HG03378 (cell line): ENCODE data around the gene CDK5RAP3.
"Not testable (repeated sequence)": the region's sequence is repeated elsewhere in the genome, so short reads cannot be mapped to it uniquely, and the experiment has no call there.

Experiments used
- ATAC-seq: cut with Tn5 transposase; IDR thresholded peaks from one replicate; pipeline ENCODE4 v1.9.1; 2021; ENCODE audit warnings: mild to moderate bottlenecking, moderate library complexity; ENCODE audit not compliant: unreplicated experiment

Gene CDK5RAP3

DNA sequence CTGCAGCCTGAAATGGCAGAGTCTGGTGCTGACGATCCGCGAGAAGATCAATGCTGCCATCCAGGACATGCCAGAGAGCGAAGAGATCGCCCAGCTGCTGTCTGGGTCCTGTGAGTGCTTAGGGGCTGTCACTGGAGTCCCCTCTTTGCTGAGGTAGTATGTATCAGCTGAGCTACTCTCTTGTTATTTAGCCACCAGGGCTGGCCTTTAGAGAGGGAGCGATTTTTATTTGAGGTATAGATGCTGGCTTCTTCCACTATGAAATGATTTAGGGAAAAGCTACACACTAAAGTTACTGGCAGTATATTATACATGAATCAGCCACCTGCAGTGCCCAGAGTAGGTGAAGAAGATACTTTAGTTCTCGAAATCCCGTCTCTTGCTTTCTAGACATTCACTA, 2.6 kb downstream of the CDK5RAP3 start:
- no peak for ATAC-seq

DNA sequence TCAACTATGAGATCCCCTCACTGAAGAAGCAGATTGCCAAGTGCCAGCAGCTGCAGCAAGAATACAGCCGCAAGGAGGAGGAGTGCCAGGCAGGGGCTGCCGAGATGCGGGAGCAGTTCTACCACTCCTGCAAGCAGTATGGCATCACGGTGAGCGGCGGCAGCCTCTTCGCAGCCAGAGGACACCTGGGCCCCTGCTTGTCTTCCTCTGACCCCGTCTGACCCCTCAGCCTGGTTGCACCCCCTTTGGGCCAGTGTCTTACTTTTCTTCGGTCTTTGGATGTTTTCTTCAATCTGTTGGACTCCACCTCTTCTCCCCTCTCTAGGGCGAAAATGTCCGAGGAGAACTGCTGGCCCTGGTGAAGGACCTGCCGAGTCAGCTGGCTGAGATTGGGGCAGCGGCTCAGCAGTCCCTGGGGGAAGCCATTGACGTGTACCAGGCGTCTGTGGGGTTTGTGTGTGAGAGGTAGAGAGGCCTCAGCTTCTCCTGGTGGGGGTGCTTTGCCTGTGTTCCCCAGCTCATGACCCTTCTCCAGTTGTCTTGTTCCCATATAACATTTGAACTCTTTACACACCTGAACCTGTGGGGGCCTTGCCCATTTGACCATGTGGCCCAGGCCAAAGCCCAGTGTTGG, 4.4 kb downstream of the CDK5RAP3 start:
- ATAC-seq = no peak

DNA sequence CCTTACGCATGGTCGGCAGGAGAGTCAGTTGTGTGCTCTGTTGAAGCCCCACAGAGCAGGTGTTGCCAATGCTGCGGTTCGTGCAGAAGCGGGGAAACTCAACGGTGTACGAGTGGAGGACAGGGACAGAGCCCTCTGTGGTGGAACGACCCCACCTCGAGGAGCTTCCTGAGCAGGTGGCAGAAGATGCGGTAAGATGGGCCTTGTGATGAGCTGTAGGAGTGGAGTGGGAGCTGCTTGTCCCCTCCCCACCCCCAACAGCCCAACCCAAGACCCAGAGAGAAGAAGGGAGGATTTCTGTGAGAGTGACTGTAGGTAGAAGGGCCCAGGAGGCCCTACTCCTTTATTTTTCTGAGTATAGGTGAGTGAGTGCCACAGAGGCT, 4.9 kb downstream of the CDK5RAP3 start:
- no peak for ATAC-seq

DNA sequence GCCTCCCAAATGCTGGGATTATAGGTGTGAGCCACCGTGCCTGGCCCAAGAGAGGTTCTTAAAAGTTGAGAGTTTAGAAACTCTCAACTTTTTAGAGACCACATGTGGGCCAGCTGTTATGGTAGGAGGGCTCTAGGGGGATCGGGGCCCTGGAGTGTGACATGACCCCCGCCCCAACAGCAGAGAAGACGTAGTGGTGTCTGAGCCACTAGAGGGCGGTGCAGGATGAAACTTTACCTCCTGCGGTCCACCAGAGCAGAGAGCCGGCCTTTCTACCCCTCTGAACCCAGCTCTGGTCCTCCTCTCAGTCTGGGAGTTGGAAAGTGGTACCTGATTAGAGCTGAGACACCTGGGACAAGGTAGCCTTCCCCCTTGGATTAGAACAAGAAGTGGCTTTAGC, 7.4 kb downstream of the CDK5RAP3 start:
- no peak for ATAC-seq

DNA sequence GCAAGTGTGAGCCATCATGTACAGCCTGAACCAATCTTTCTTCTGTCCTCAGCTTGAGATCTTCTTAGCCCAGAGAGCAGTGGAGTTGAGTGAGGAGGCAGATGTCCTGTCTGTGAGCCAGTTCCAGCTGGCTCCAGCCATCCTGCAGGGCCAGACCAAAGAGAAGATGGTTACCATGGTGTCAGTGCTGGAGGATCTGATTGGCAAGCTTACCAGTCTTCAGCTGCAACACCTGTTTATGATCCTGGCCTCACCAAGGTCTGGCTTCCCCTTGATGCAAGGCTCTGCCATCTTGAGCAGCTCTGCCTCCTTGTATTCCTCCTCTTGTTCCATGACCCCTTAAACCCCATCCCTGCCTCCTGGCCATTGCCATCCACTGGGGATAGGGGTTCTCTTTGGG, 9.6 kb downstream of the CDK5RAP3 start:
- no peak for ATAC-seq

DNA sequence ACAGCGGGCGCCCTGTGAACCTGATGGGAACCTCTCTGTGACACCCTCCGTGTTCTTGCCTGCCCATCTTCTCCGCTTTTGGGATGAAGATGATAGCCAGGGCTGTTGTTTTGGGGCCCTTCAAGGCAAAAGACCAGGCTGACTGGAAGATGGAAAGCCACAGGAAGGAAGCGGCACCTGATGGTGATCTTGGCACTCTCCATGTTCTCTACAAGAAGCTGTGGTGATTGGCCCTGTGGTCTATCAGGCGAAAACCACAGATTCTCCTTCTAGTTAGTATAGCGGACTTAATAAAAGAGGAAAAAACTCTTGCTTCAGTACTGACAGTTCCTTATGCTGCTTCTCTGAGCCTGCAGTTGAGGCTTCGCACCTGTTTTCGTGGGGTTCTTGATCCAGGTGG, 10.5 kb downstream of the CDK5RAP3 start:
- no peak for ATAC-seq

DNA sequence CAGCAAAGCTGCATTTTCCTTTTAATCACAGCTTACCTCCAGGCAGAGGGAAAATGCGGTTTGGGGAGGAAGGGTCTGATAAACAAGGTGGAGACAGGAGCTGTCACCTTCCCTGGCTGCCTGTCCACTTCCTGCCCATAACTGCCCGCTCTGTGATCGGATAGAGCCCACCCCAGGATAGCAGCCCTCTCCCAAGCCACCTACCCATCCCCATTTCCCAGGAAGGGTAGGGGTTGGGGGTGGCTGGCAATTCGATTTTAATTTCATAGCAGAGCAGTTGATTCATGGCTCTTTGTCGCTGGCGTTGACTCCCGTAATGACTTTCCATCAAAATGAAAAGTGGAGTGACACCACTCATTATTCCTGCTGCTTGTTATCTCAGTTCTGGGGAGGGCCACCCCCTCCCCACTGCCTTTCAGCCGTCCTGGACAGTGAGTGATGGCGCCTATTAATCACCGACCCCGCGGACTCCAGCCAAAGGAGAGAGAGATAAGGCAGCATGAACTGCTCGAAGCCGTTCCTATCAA, 11.2 kb downstream of the CDK5RAP3 start:
- ATAC-seq = no peak

DNA sequence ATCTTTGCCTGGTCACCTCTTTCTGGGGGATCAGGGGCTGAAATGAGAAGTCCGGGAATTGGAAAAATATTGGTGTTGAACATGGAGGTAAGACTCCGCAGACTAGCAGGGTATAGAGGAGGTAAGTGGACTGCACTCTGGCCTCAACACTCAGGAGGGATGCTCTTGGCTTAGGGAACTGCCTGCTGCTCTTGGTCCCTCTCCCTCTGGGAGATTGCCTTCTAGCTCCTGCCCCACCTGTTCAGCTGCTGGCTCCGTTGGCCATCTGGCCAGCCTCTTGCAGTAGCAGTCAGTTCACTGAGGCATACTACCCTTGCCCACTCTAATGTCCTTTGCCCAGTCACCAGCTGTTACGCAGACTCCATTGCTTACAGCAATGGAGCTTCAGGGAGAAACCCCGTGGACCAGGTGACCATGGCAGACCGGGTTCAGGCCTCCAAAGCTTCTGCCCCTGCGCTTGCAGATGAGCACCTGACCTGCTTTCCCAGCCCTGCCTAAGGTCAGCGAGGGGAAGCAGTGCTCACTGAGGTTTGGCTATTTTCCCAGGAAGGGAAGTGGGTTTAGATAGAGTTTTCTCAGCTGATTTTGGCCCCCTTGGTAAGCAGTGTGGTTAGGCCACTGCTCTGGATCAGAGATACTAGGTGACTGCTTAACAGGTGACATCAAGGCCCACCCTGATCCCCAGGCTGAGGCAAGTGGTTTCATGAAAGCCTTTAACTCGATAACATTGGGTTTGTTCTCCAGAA, 11.9 kb downstream of the CDK5RAP3 start:
- ATAC-seq = no peak

DNA sequence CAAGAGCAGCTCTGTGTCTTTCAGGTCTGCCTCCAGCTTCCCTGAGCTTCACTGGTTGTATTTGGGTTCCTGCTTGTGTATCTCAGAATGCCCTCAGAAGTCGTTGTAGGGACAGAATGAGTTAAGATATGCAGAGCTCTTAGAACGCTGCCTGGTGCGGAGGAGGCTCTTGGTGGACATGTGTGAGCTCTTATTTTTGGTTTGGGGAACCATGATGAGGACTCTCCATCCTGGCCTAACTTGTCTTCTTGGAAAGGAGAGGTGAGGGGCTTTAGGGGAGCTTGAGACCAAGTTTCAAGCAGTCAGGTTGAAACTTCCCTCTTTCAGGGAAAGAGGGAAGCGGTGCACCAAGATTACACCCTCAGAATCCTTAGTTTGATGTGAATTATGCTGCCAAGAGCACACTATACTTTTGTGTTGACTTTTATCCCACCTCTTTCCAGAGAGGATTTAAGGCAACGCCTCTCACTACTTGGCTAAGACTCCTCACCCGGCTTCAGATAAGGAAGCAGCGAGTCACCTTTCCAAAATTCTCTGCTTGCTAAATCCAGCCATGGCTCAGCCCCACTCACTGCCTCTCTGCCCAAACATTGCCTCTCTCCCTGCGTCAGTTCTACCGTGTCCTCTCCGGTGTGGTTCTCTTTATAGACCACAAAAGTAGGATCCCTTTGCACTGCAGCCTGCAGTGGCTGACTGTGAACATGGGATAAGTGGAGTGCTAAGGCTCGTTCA, 12.7 kb downstream of the CDK5RAP3 start:
- no peak for ATAC-seq

DNA sequence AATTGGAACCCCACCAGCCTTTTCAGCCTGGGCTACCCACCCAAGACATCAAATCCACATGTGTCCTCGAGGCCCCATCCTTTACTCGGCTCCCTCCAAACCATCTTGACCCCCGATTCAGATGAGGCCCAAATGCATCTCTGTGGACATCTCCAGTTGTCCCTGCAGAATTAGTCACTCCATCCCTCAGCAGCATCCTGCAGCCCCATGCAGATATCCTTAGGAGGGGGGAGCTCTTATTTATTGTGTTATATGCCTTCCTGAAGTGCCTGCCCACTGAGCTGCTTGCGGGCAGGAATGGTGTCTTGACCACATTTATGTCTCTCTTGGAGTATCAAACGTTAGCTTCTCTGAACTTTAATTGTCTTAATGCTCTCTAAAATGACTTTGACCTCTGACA, 15.6 kb downstream of the CDK5RAP3 start:
- no peak for ATAC-seq

DNA sequence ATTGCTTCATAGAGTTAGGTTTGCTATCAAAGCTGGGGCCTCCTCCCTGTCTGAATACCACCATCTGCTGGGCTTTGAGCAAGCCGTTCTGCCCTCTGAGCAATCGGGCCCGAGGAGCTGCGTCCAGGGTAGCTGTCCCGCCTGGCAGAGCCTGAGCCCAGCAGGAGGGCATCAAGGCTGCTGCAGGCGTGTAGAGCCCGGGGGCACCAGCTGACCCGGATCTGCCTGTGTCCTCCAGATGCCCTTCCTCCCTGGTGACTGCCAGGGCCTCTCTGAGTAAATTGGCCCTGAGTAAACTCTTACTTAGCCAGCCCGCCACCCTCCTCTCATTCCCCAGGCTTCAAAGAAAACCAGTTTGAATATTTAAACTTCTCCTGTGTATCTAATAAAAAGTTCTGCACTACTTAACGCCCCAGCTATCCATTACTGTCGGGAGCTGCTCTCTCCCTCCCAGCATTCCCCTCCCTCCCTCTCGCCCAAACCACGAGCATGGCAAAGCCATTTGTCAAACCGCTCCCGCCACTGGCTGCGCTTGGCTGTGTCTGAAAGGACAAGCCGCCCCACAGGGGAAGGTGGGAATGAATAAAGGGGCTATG, 16.4 kb downstream of the CDK5RAP3 start:
- no peak for ATAC-seq

DNA sequence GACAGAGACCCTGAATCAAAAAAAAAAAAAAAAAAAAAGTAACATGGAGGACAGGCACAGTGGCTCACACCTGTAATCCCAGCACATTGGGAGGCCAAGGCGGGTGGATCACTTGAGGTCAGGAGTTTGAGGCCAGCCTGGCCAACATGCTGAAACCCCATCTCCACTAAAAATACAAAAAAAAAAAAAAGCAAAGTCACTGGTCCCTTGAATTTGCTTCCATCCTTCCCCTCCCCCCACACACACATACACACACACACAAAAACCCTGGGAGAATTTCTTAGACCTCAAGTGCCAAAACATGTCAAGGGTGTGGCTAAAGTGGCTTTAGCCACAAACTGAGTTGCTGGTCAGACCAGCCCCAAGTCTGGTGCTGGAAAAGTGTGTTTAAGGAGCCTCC, 17.5 kb downstream of the CDK5RAP3 start:
- ATAC-seq = not testable (repeated sequence)

DNA sequence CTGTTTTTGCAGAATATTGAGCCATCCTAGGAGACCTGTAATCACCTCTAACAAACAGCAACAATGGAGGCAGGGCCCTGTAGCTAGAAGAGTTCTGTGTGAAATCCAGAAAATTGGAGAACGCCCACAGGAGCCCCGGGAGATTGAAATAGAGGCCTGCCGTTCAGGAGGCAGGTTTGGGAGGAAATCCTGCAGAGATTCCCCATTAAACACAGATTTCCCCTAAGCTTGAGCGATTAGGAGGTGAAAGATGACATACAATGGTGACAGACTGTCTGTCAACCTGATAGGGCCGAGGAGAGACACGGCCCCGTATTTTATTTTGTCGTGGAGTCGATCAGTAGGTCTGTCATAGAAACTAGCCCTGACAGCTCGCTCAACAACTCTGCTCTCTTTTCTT, 18.2 kb downstream of the CDK5RAP3 start:
- no peak for ATAC-seq

DNA sequence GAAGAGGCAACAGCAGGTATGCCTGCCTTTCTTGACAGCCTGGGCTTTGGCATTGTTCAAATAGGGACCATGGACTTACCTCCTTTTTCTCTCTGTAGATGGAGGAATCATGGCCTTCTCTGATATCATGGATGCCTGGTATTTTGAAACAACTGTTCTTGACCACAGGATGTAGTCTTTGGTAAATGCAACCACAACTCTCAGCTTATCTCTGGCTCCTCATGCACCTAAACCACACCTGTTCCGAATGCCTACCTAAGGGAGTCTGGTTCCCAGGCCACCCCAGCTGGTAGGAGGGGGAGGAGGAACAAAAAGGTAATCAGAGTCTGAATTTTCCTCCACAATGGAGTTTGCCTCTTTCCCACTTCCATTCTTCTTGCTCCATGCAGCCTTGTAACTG, 18.8 kb downstream of the CDK5RAP3 start:
- no peak for ATAC-seq

DNA sequence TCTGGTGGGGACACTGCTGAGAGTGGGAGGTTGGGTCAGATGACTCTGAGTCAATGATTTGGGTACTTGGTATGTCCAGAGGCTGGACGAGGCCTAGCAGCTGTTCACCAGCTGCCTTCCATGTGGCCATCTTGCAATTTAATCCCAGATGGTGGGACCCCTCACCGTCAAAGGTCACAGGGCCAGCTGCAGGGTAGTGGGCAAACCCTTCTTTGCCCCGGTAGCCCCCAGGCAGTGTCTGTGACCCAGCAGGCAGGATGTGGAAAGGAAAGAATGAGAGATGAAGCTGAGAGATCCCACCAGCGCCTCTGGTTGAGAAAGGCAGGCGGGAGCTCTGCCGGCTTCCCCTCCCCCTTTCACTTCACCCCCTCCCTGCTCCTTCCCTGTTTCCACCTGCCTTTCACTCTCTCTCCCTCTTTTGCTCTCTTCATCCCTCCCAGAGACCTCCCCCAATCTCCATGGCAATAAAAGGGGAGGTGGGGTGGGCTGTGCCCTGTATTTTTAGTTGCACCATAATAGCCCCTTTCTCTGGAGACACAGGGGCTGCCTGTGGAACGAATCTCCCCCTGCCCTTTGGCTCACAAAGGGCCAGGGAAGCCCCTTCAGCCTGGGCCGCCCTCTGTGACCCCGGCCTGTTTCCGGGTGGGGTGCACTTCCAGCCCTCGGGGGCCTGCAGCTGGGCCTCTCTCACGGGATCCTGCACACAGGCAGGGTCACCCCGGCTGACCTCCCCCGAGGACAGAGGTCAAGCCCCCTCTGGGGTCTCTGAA, 20.2 kb downstream of the CDK5RAP3 start:
- no peak for ATAC-seq

DNA sequence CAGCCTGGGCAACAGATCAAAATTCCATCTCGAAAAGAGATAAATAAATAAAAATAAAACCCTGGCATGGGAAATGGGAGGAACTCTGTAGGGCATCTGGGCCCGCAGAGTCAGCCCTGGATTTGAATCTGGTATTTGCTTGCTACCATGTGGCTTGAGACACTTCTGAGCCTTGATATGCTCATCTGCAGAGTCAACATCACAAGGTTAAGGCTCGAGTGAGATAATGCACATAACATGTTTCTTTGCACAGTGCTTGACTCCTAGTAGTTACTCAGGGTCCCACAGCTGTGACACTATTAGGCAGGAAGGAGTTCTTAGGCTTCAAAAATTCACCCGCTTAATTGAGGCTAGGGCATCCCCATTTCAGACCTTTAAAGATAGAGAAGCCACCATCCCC, 21.3 kb downstream of the CDK5RAP3 start:
- ATAC-seq = no peak

DNA sequence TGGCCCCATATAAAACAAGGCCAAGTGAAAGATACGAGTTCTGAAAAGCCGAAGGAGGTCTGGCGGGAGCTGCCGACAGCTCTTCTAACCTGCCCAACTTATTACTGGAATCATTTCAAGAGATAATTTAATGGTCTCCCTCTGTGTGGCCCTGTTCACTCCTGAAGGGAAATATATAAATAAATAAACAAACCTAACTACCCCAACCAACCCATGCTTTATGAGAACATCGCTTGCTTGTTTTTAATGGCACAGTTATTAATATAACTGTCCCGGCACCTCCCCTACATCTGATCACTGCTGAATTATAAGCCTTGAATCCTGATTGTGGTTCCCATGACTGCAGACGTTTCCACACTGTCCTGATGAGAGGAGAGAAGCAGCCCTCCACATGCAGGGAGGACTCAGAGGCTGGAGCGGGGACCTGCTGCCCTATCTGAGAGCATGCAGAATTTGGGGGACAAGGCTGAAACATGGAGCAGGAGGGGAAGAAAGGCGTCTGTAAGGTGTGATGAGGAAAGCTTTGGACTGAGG, 22.2 kb downstream of the CDK5RAP3 start:
- no peak for ATAC-seq

DNA sequence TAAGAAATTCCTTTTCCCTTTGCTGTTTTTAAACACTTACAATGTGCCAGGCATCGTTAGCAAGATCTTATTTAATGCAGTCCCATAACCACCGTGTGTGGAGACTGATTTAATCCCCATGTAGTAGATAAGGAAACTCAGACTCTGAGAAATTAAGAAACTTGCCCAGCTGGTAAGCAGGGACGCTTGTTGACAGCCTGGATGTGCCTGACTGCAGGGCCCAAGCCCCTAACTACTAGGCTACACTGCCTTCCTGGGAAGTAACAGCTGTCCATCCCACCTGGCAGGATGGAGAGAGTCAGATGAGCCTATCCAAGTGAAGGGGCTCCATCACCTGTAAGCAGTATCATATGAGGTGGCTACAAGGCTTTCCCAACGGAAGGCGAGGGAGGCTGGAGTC, 23.1 kb downstream of the CDK5RAP3 start:
- no peak for ATAC-seq

DNA sequence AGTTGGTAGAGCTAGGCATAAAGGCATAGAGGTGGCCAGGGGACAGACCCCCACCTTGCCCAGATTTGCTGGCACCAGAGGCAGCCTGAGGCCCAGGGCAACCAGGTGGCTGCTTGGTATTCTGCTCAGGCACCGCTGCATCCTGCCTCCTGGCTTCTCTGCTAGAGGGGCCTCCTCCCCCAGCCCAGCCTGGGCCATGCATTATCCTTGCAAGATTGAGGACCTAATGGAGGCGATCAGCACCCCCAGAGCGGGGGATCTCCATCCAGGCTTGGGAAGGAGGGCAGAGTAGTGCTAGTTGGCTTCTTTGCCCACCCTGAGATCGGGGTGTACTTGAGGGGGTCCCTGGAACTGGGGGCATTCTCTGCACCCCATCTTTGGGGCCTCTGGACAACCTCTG, 23.8 kb downstream of the CDK5RAP3 start:
- no peak for ATAC-seq

DNA sequence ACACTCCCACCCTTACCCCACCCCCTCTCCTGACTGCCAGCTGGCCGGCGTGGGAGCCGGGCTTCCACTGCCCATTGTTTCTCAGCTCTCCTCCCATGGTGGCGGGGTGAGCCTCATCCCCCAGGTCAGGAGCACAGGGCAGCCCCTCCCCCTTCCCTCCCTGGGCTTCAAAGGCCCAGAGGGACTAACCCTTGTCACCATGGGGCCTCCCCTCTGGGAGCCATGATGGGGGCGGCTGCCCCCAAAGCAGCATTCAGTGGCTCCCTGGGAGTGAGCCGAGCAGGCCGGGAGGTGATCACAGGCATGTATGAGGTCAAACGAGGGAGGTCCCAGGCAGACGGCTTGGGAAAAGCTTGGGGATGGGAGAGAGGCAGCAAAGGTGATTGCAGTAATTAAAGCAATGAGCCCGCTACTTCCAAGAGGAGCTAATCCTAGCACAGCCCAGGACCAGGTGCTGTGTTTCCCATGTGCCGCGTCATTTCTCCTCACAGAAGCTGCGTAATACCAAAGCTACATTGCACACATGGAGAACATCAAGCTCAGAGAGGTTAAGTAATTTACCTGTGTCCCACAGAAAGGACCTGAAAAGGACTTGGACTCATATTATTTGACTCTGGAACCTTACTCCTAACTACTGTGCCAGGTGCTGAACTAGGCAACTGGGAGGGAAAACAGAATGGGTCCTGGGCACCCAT, 24.5 kb downstream of the CDK5RAP3 start:
- no peak for ATAC-seq
